CD4-positive, alpha-beta T cell treated with Interferon gamma for 1 hour (primary cell): ENCODE results near the gene FZD7.

Experiments used
- DNase-seq: peaks from one replicate; pipeline ENCODE4 v3.0.0-alpha.2; 2020

Gene FZD7

GRCh38 chr2:202033317-202034248 lies at the start of gene FZD7:
FZD7 (plus strand) TSS chr2:202033855; CDS start chr2:202034648, 793 bp downstream.
- peak; percentile 85 for DNase-seq

- DNase-seq: no peak
Measured at GRCh38 chr2:201984333-201984732, 49.3 kb upstream of the FZD7 start.

GRCh38 chr2:201984800-201985525 lies 48.7 kb upstream of the FZD7 start:
- DNase-seq: no peak

GRCh38 chr2:201985728-201986462 lies 47.8 kb upstream of the FZD7 start:
- DNase-seq: no peak

GRCh38 chr2:201986463-201986735 lies 47.3 kb upstream of the FZD7 start:
- DNase-seq: no peak

GRCh38 chr2:201987426-201987825 lies 46.2 kb upstream of the FZD7 start:
- DNase-seq: no peak

GRCh38 chr2:201990069-201990468 lies 43.6 kb upstream of the FZD7 start:
- no peak for DNase-seq

- DNase-seq: no peak
Measured at GRCh38 chr2:201992960-201993359, 40.7 kb upstream of the FZD7 start.

- no peak for DNase-seq
Measured at GRCh38 chr2:201994973-201995638, 38.5 kb upstream of the FZD7 start.

GRCh38 chr2:201996006-201996405 lies 37.6 kb upstream of the FZD7 start:
- no peak for DNase-seq

GRCh38 chr2:201996679-201997314 lies 36.9 kb upstream of the FZD7 start:
- no peak for DNase-seq

- no peak for DNase-seq
Measured at GRCh38 chr2:201999279-201999678, 34.4 kb upstream of the FZD7 start.

- DNase-seq: no peak
Measured at GRCh38 chr2:202001826-202002225, 31.8 kb upstream of the FZD7 start.

- DNase-seq: no peak
Measured at GRCh38 chr2:202002381-202002780, 31.3 kb upstream of the FZD7 start.

- no peak for DNase-seq
Measured at GRCh38 chr2:202005272-202005887, 28.3 kb upstream of the FZD7 start.

GRCh38 chr2:202006301-202006700 lies 27.4 kb upstream of the FZD7 start:
- DNase-seq: no peak

GRCh38 chr2:202007015-202007982 lies 26.4 kb upstream of the FZD7 start:
- DNase-seq: no peak

- DNase-seq: no peak
Measured at GRCh38 chr2:202007983-202008354, 25.7 kb upstream of the FZD7 start.

GRCh38 chr2:202009019-202009481 lies 24.6 kb upstream of the FZD7 start:
- no peak for DNase-seq

- DNase-seq: no peak
Measured at GRCh38 chr2:202009581-202009980, 24.1 kb upstream of the FZD7 start.

GRCh38 chr2:202014318-202014717 lies 19.3 kb upstream of the FZD7 start:
- DNase-seq: no peak
